GM12873 (cell line): ENCODE data around the gene SENP1.

ENCODE experiments used
- TF ChIP-seq, protein P1 (sequence below): IDR thresholded peaks from 2 replicates; pipeline ENCODE4 v1.5.1; 2012; ENCODE audit warnings: low read depth, mild to moderate bottlenecking, moderate library complexity, low read length, control low read depth; ENCODE audit not compliant: insufficient read depth; ENCODE audit errors: missing control alignments

Gene SENP1

DNA sequence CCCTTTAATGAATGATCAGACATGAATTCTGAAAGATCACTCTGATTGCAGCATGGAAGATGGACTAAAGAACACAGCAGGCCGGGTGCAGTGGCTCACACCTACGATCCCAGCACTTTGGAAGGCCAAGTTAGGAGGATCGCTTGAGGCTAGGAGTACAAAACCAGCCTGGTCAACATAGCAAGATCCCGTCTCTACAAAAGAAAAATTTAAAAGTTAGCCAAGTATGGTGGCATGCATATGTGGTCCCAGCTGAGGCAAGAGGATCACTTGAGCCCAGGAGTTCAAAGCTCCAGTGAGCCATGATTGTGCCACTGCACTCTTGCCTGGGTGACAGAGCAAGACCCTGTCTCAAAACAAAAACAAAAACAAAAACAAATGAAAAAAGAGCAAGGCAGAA lies 35.1 kb downstream of the SENP1 start:
- TF ChIP-seq, protein P1, sequence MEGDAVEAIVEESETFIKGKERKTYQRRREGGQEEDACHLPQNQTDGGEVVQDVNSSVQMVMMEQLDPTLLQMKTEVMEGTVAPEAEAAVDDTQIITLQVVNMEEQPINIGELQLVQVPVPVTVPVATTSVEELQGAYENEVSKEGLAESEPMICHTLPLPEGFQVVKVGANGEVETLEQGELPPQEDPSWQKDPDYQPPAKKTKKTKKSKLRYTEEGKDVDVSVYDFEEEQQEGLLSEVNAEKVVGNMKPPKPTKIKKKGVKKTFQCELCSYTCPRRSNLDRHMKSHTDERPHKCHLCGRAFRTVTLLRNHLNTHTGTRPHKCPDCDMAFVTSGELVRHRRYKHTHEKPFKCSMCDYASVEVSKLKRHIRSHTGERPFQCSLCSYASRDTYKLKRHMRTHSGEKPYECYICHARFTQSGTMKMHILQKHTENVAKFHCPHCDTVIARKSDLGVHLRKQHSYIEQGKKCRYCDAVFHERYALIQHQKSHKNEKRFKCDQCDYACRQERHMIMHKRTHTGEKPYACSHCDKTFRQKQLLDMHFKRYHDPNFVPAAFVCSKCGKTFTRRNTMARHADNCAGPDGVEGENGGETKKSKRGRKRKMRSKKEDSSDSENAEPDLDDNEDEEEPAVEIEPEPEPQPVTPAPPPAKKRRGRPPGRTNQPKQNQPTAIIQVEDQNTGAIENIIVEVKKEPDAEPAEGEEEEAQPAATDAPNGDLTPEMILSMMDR, result no peak

DNA sequence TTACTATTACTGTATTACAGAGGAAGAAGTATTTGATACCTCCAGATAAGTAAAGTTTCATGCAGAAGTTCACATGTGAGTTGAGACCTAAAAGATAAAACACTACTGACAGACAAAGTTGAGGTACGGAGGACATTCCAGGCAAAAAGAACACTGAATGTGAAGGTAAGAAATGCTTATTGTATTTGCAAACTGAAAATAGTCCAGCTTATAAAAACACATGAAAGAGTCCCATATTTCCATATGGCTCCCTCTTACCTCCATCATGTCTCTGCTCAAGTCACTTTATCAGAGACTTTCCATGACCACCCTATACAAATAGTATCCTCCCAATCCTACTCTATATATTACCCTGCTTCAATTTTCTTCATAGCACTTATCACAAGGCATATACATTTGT lies 35.8 kb downstream of the SENP1 start:
- TF ChIP-seq, protein P1, result no peak

DNA sequence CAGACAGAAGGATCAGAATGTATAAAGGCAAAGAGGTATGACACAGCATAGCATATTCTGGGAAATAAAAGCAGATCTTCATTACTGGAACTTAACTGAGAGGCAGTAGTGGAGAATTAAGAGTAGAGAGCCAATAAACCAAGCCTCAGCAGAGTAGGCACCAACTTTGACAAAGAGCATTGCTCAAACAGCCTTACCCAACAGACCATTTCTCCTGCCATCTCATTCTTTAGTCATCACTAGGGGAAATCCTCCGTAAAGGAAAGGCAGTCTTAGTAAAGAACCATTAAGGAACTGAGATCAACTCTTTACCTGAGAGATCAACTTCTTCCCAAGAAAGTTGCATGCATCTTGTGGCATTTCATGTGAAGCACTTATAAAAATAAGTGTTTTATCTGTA lies 36.6 kb downstream of the SENP1 start:
- TF ChIP-seq, protein P1, result no peak

DNA sequence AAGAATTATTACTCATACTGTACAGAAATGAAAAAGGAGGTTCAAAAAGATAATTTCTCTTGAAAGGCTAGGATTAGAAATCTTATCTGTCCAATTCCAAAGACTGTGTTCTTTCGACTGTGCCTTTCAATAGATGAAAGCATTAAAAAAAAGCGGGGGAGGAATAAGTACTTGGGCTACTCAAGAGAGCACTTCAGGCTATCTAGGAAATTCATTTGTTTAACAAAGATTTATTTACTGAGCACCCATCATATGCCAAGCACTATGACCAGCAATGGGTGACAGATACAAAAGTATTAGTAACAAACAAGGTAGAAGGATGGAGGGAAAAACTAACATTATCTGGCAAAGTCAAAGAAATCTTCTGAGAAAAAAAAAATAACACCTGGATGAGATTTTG lies 37.4 kb downstream of the SENP1 start:
- TF ChIP-seq, protein P1, result no peak

GRCh38 chr12:48067250-48067938 lies 38.5 kb downstream of the SENP1 start:
- TF ChIP-seq, protein P1, result no peak

- TF ChIP-seq, protein P1, result no peak
These were observed 40.8 kb downstream of the SENP1 start for GRCh38 chr12:48065041-48065440.

- TF ChIP-seq, protein P1, result no peak
These were observed 42.3 kb downstream of the SENP1 start for GRCh38 chr12:48063530-48063929.
